K562 (cell line): Measurements from ENCODE around the gene WNT7B. TPM values are rescaled to one million over a fixed set of nuclear protein-coding genes. Genes with fewer than 3 reads are reported as not detected.

Experiments
- ATAC-seq: fragments of 200-7000 bp; cut with Tn5 transposase; 3 replicates; pipeline ENCODE4 v1.9.1; 2020; ENCODE audit warnings: moderate library complexity
- BruUV-seq: library from RNA; stranded (reverse); fragments of 400-500 nt; replicated peaks from 2 replicates; lab custom pipeline; 2021; lab: Mats Ljungman, UMichigan
- CTCF ChIA-PET: fragments of 300-600 bp; formaldehyde crosslinking; extraction: SDS; loops from one replicate; lab custom pipeline; 2021; ENCODE audit warnings: low intra/inter-chr PET ratio; lab: Yijun Ruan, JAX
- POLR2A ChIA-PET: fragments of 300-600, 350-650 bp; sonication (Branson Sonifier 250); formaldehyde crosslinking; extraction: SDS; loops from one replicate; lab custom pipeline; 2021; ENCODE audit warnings: antibody characterized with exemption, inconsistent platforms; lab: Yijun Ruan, JAX
- DNase-seq, 4 experiments: peaks; one replicate each; pipeline versions ENCODE4 v3.0.0 to v3.0.0-alpha.2; 2011 to 2018; ENCODE audit warnings: low spot score in 3 of 4, mixed read lengths in 3 of 4; ENCODE audit errors: extremely low read depth in 1 of 4
- FAIRE-seq: peaks from 2 replicates; lab custom pipeline; 2011; peaks lifted over from hg19 to GRCh38; lab: Jason Lieb, UNC
- H2AFZ ChIP-seq: 2 replicates; pipeline ENCODE4 v1.6.0; 2011; ENCODE audit warnings: low read depth, low read length, control low read depth, inconsistent platforms
- H3K27ac ChIP-seq: fragments of 200-600 bp; 3 replicates; pipeline ENCODE4 v1.8.0; 2011; ENCODE audit warnings: low read depth, mild to moderate bottlenecking, control low read depth, inconsistent platforms, low read length, moderate library complexity, mixed read lengths; ENCODE audit errors: extremely low read depth
- H3K27me3 ChIP-seq, 2 experiments: fragments of 300-600 bp in 1 of 2; 2 replicates in 1 of 2; 3 replicates in 1 of 2; pipeline versions ENCODE4 v1.6.0 to v1.8.0; 2011; ENCODE audit warnings: inconsistent platforms in 2 of 2, low read length in 2 of 2, mild to moderate bottlenecking in 1 of 2, mixed read lengths in 1 of 2, moderate library complexity in 1 of 2; ENCODE audit not compliant: control insufficient read depth in 2 of 2, insufficient read depth in 2 of 2
- H3K36me3 ChIP-seq: fragments of 300-600 bp; 3 replicates; pipeline ENCODE4 v1.8.0; 2011; ENCODE audit warnings: mild to moderate bottlenecking, low read length, inconsistent platforms; ENCODE audit not compliant: control insufficient read depth, insufficient read depth
- H3K4me1 ChIP-seq, 2 experiments: fragments of 200-600 bp in 1 of 2; replicated peaks in 1 of 2; 2 replicates in 1 of 2; 3 replicates in 1 of 2; pipeline versions ENCODE4 v1.5.1 to v1.8.0; 2011; ENCODE audit warnings: inconsistent platforms in 2 of 2, low read length in 2 of 2, mild to moderate bottlenecking in 1 of 2, mixed read lengths in 1 of 2, moderate library complexity in 1 of 2; ENCODE audit not compliant: control insufficient read depth in 2 of 2, insufficient read depth in 2 of 2
- H3K4me2 ChIP-seq: 2 replicates; pipeline ENCODE4 v1.6.1; 2011; ENCODE audit warnings: low read length, control low read depth, inconsistent platforms, mixed read lengths; ENCODE audit not compliant: insufficient read depth
- H3K4me3 ChIP-seq: fragments of 200-600 bp; sonication (generic), shearing (Covaris generic); 2 replicates; pipeline ENCODE4 v1.5.1; 2016; ENCODE audit warnings: control low read depth, inconsistent platforms
- H3K79me2 ChIP-seq: fragments of 200-600 bp; 3 replicates; pipeline ENCODE4 v1.8.0; 2011; ENCODE audit warnings: low read length, inconsistent platforms; ENCODE audit not compliant: control insufficient read depth, insufficient read depth
- H3K9ac ChIP-seq, 2 experiments: 2 replicates each; pipeline versions ENCODE4 v1.6.0 to v1.6.1; 2011; ENCODE audit warnings: low read depth in 2 of 2, low read length in 2 of 2, control low read depth in 1 of 2, inconsistent platforms in 1 of 2, mild to moderate bottlenecking in 1 of 2, mixed read lengths in 1 of 2; ENCODE audit not compliant: insufficient read depth in 1 of 2
- H3K9me1 ChIP-seq: one replicate; pipeline ENCODE4 v1.6.0; 2011; ENCODE audit warnings: inconsistent platforms, mild to moderate bottlenecking, low read length, moderate library complexity; ENCODE audit not compliant: control insufficient read depth, insufficient read depth
- H3K9me3 ChIP-seq: replicated peaks from 2 replicates; pipeline ENCODE4 v1.5.1; 2011; ENCODE audit warnings: low read depth, low read length, inconsistent platforms; ENCODE audit not compliant: control insufficient read depth, insufficient read depth
- H4K20me1 ChIP-seq: replicated peaks from 2 replicates; pipeline ENCODE4 v1.6.1; 2011; ENCODE audit warnings: low read length, inconsistent platforms, mixed read lengths; ENCODE audit not compliant: control insufficient read depth, insufficient read depth
- ATF4 ChIP-seq: fragments of 450-650 bp; formaldehyde crosslinking; IDR thresholded peaks from 2 replicates; pipeline ENCODE4 v1.4.0; 2022; ENCODE audit warnings: mild to moderate bottlenecking, moderate library complexity
- BDP1 ChIP-seq: IDR thresholded peaks from 3 replicates; pipeline ENCODE4 v1.6.1; 2011; ENCODE audit not compliant: insufficient read length, insufficient read depth
- CGGBP1 ChIP-seq: fragments of 250-450 bp; sonication (Bioruptor Pico); IDR thresholded peaks from 2 replicates; pipeline ENCODE4 v1.9.0; 2021; ENCODE audit warnings: mild to moderate bottlenecking
- FIP1L1 ChIP-seq: fragments of 200-400 bp; formaldehyde crosslinking; IDR thresholded peaks from 2 replicates; pipeline ENCODE4 v1.6.1; 2018; ENCODE audit warnings: mild to moderate bottlenecking, low read depth, low read length; ENCODE audit not compliant: poor library complexity, severe bottlenecking
- LARP7 ChIP-seq: fragments of 450-650 bp; IDR thresholded peaks from 2 replicates; pipeline ENCODE4 v1.6.1; 2016
- POLR2AphosphoS2 ChIP-seq: IDR thresholded peaks from 2 replicates; pipeline ENCODE4 v1.6.1; 2012; ENCODE audit warnings: low read length, improper control_type of control experiment
- U2AF2 ChIP-seq: fragments of 200-400 bp; formaldehyde crosslinking; optimal IDR thresholded peaks from 2 replicates; pipeline ENCODE3; 2017; ENCODE audit warnings: low read depth, mild to moderate bottlenecking, low read length
- ZBTB11 ChIP-seq, 3 experiments: fragments of 200-800 bp in 1 of 3; fragments of 250-450 bp in 1 of 3; fragments of 450-650 bp in 1 of 3; sonication (Bioruptor Pico) in 1 of 3; sonication (Bioruptor generic) in 1 of 3; formaldehyde crosslinking in 1 of 3; IDR thresholded peaks; 2 replicates each; pipeline versions ENCODE4 v1.6.1 to v1.8.0; 2016 to 2022; ENCODE audit warnings: mild to moderate bottlenecking in 2 of 3, missing genetic modification characterization in 2 of 3, missing compliant biosample characterization in 1 of 3, moderate library complexity in 1 of 3
- WGBS: fragments of 100-300 bp; shearing (Covaris generic); methylation state at CpG from one replicate; pipeline ENCODE4 v1.1.6; 2016; ENCODE audit warnings: low coverage, mixed read lengths; ENCODE audit not compliant: insufficient coverage; ENCODE audit errors: missing lambda C conversion rate; 5-methylcytosine and 5-hydroxymethylcytosine counted together
- in situ Hi-C: fragments of 300-500 bp; cut with MboI; formaldehyde crosslinking; loops from 4 replicates; pipeline ENCODE4 v1.15.0; 2018; ENCODE audit warnings: inconsistent platforms, mixed read lengths
- intact Hi-C: fragments of 100-400 bp; cut with micrococcal nuclease; formaldehyde crosslinking; loops from 2 replicates; pipeline ENCODE4 v1.14.2; 2022
- polyA plus RNA-seq, 8 experiments: library from polyadenylated mRNA; depleted of rRNA in 4 of 8; stranded (reverse) in 5 of 8; unstranded in 3 of 8; fragments of >200 nt; fragmentation: Nextera tagmentation in 2 of 8; fragmentation: Illumina TruSeq in 1 of 8; extraction: Ambion mirVana in 2 of 8; extraction: Trizol in 1 of 8; gene quantifications; 2 replicates each; pipeline versions ENCODE4 v1.2.1 to v1.2.3, GENCODE V29; 2011 to 2014; ENCODE audit warnings: inconsistent platforms in 1 of 8, missing spikeins in 1 of 8
- total RNA-seq, 7 experiments: library from RNA; depleted of rRNA in 6 of 7; stranded (reverse); fragments of >200 nt in 6 of 7; fragmentation: Illumina TruSeq in 2 of 7; extraction: Trizol in 2 of 7; gene quantifications; 2 replicates each; pipeline versions ENCODE4 v1.2.1 to v1.2.3, GENCODE V29; 2011 to 2021; ENCODE audit warnings: low replicate concordance in 1 of 7

The WNT7B gene
- total and polyA plus RNA-seq, 9 of the 15 experiments (the other 6 are each of a cell fraction or from before 2014, with no cell fraction given), result not detected

DNA sequence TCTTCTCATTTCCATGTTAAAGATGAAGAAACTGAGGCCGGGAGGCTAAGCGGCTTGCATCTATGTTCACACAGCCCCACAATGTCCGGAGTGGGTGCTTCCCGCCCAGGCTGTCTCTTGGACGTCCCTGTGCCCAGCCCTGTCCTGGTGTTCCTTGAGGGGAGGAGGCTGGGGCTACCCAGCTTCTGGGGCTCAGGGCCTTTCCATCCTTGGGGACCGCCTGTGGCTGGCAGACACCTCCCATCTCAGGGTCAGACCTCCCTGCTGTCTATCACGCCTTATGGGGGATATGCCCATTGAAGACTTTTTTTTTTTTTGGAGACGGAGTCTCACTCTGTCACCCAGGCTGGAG, 95.5 kb downstream of the WNT7B start:
- ChIA-PET POLR2A (no interaction called here), CTCF (no interaction called here)
- H3K4me2 ChIP-seq, result no peak overlapping the region
- DNase-seq, result no peak
- peaks cover 0 to 18% of the 10 kb centered on the region in 2 experiments; a peak in 2 of 5 replicates for H3K4me1 ChIP-seq
- no peaks in the 10 kb centered on the region for H3K9me3 ChIP-seq
- no peaks in the 10 kb centered on the region for H3K9me1 ChIP-seq
- ATAC-seq, result no peak
- H3K27ac ChIP-seq, result no peak overlapping the region
- no peak overlapping the region for H3K9ac ChIP-seq
- H3K79me2 ChIP-seq, result no peaks in the 10 kb centered on the region
- no TSS peak for BruUV-seq
- H3K27me3 ChIP-seq, result peaks cover 4 to 65% of the 10 kb centered on the region in 2 experiments; a peak in 4 of 5 replicates
- H2AFZ ChIP-seq, result no peak overlapping the region
- WGBS, result 0% methylated on average over 5 of the region's 8 CpGs
- no peak for FAIRE-seq
- H4K20me1 ChIP-seq, result peaks cover 3% of the 10 kb centered on the region; the same call in 1 of the 2 replicates
- TF ChIP-seq U2AF2 (no peak), ATF4 (CRISPR knock-in tag) (no peak), FIP1L1 (no peak), BDP1 (no peak), CGGBP1 (CRISPR knock-in tag) (no peak), ZBTB11 (CRISPR knock-in tag; IDR thresholded peaks at IDR 0.05) (no peak), LARP7 (no peak), POLR2AphosphoS2 (no peak)
- no peaks in the 10 kb centered on the region for H3K36me3 ChIP-seq
- intact Hi-C loops, result no loop called here
- H3K4me3 ChIP-seq, result no peak overlapping the region
- in situ Hi-C loops, result no loop called here
